Measurements from ENCODE around the gene ZDHHC11B.
"Not testable (repeated sequence)": the region's sequence is repeated elsewhere in the genome, so short reads cannot be mapped to it uniquely, and the experiment has no call there.

ZDHHC11B gene

GRCh38 chr5:723309-723708 is 61.2 kb downstream of the ZDHHC11B start:
- not testable (repeated sequence) for DNase-seq (ENCODE audit: extremely low read depth in 1 of 2, low read depth in 1 of 2)

- DNase-seq (ENCODE audit: extremely low read depth in 1 of 2, low read depth in 1 of 2): not testable (repeated sequence)
These were observed 65.2 kb downstream of the ZDHHC11B start for GRCh38 chr5:719379-719778.

- no peak for DNase-seq (ENCODE audit: extremely low read depth in 1 of 2, low read depth in 1 of 2)
These were observed 67.4 kb downstream of the ZDHHC11B start for GRCh38 chr5:717143-717542.

GRCh38 chr5:716740-717139 is 67.8 kb downstream of the ZDHHC11B start:
- not testable (repeated sequence) for DNase-seq (ENCODE audit: extremely low read depth in 1 of 2, low read depth in 1 of 2)

GRCh38 chr5:715636-716035 is 68.9 kb downstream of the ZDHHC11B start:
- DNase-seq (ENCODE audit: extremely low read depth in 1 of 2, low read depth in 1 of 2): not testable (repeated sequence)

GRCh38 chr5:714215-715118 is 70.1 kb downstream of the ZDHHC11B start:
- not testable (repeated sequence) for DNase-seq (ENCODE audit: extremely low read depth in 1 of 2, low read depth in 1 of 2)

- not testable (repeated sequence) for DNase-seq (ENCODE audit: extremely low read depth in 1 of 2, low read depth in 1 of 2)
These were observed 70.8 kb downstream of the ZDHHC11B start for GRCh38 chr5:713686-714085.

GRCh38 chr5:708848-709517 is 75.5 kb downstream of the ZDHHC11B start:
- not testable (repeated sequence) for DNase-seq (ENCODE audit: extremely low read depth in 1 of 2, low read depth in 1 of 2)

- not testable (repeated sequence) for DNase-seq (ENCODE audit: extremely low read depth in 1 of 2, low read depth in 1 of 2)
These were observed 76.2 kb downstream of the ZDHHC11B start for GRCh38 chr5:708374-708773.

GRCh38 chr5:706127-706526 is 78.4 kb downstream of the ZDHHC11B start:
- DNase-seq (ENCODE audit: extremely low read depth in 1 of 2, low read depth in 1 of 2): not testable (repeated sequence)

GRCh38 chr5:696753-697702 is 87.5 kb downstream of the ZDHHC11B start:
- DNase-seq (ENCODE audit: extremely low read depth in 1 of 2, low read depth in 1 of 2): not testable (repeated sequence)

- DNase-seq (ENCODE audit: extremely low read depth in 1 of 2, low read depth in 1 of 2): not testable (repeated sequence)
These were observed 88.3 kb downstream of the ZDHHC11B start for GRCh38 chr5:696191-696590.

GRCh38 chr5:695475-695874 is 89.1 kb downstream of the ZDHHC11B start:
- DNase-seq (ENCODE audit: extremely low read depth in 1 of 2, low read depth in 1 of 2): not testable (repeated sequence)

GRCh38 chr5:694042-694431 is 90.5 kb downstream of the ZDHHC11B start:
- not testable (repeated sequence) for DNase-seq (ENCODE audit: extremely low read depth in 1 of 2, low read depth in 1 of 2)

- DNase-seq (ENCODE audit: extremely low read depth in 1 of 2, low read depth in 1 of 2): peak; percentile 37 to 78
These were observed 91.1 kb downstream of the ZDHHC11B start, which contains the start of gene TPPP for GRCh38 chr5:693271-694041. TPPP (minus strand) TSS chr5:693352; CDS start chr5:678060, 15,292 bp downstream.

- not testable (repeated sequence) for DNase-seq (ENCODE audit: extremely low read depth in 1 of 2, low read depth in 1 of 2)
These were observed 91.9 kb downstream of the ZDHHC11B start for GRCh38 chr5:692529-693041.

- no peak for DNase-seq (ENCODE audit: extremely low read depth in 1 of 2, low read depth in 1 of 2)
These were observed 92.6 kb downstream of the ZDHHC11B start for GRCh38 chr5:691817-692528.

GRCh38 chr5:691049-691448 is 93.5 kb downstream of the ZDHHC11B start:
- DNase-seq (ENCODE audit: extremely low read depth in 1 of 2, low read depth in 1 of 2): not testable (repeated sequence)

GRCh38 chr5:690293-690692 is 94.2 kb downstream of the ZDHHC11B start:
- not testable (repeated sequence) for DNase-seq (ENCODE audit: extremely low read depth in 1 of 2, low read depth in 1 of 2)
